Osteocyte (in vitro differentiated cells): ENCODE measurements around the gene VMP1. TPM values are rescaled to one million over a fixed set of nuclear protein-coding genes. Genes with fewer than 3 reads are reported as not detected.

Source experiments
- DNase-seq: peaks from one replicate; pipeline ENCODE4 v3.0.0; 2021; ENCODE audit warnings: mixed read lengths; ENCODE audit not compliant: unreplicated experiment; ENCODE audit errors: extremely low spot score
- H3K27ac Mint-ChIP-seq: one replicate; pipeline ENCODE4 v1.8.0; 2021; ENCODE audit warnings: mild to moderate bottlenecking, mixed read lengths; ENCODE audit not compliant: unreplicated experiment
- H3K27me3 Mint-ChIP-seq: one replicate; pipeline ENCODE4 v1.8.0; 2021; ENCODE audit warnings: mixed read lengths; ENCODE audit not compliant: unreplicated experiment
- H3K36me3 Mint-ChIP-seq: one replicate; pipeline ENCODE4 v1.8.0; 2021; ENCODE audit warnings: mixed read lengths; ENCODE audit not compliant: unreplicated experiment
- H3K4me1 Mint-ChIP-seq: one replicate; pipeline ENCODE4 v1.8.0; 2021; ENCODE audit warnings: mixed read lengths; ENCODE audit not compliant: unreplicated experiment
- H3K4me3 Mint-ChIP-seq: one replicate; pipeline ENCODE4 v1.8.0; 2021; ENCODE audit warnings: mild to moderate bottlenecking, moderate library complexity, mixed read lengths; ENCODE audit not compliant: unreplicated experiment
- H3K9me3 Mint-ChIP-seq: one replicate; pipeline ENCODE4 v1.8.0; 2021; ENCODE audit warnings: mixed read lengths; ENCODE audit not compliant: unreplicated experiment
- CTCF ChIP-seq: fragments of 200-600 bp; sonication (generic); IDR thresholded peaks from 2 replicates; pipeline ENCODE4 v1.5.0; 2021; ENCODE audit warnings: antibody characterized with exemption, mild to moderate bottlenecking, moderate library complexity
- total RNA-seq: library from RNA; stranded (reverse); gene quantifications from 2 replicates; pipeline ENCODE4 v1.2.1, GENCODE V29; 2021

The VMP1 gene
- total RNA-seq, 1 donor from 2014 or later, result 468 TPM

- peaks cover 3% of the 10 kb centered on the region for H3K36me3 Mint-ChIP-seq
- peaks cover 64% of the 10 kb centered on the region for H3K4me1 Mint-ChIP-seq
- peak overlapping the region; percentile 70 for H3K4me3 Mint-ChIP-seq
- no peaks in the 10 kb centered on the region for H3K27me3 Mint-ChIP-seq
- peak overlapping the region; percentile 96 for H3K27ac Mint-ChIP-seq
- no peaks in the 10 kb centered on the region for H3K9me3 Mint-ChIP-seq
- DNase-seq, result no peak
- no peak for TF ChIP-seq CTCF
Measured at GRCh38 chr17:59767176-59767575, 59.7 kb downstream of the VMP1 start.

GRCh38 chr17:59769887-59770286, 62.4 kb downstream of the VMP1 start:
- H3K36me3 Mint-ChIP-seq, result peaks cover 3% of the 10 kb centered on the region
- H3K4me1 Mint-ChIP-seq, result peaks cover 55% of the 10 kb centered on the region
- H3K27me3 Mint-ChIP-seq, result no peaks in the 10 kb centered on the region
- H3K27ac Mint-ChIP-seq, result peak overlapping the region; percentile 64
- DNase-seq, result no peak
- H3K4me3 Mint-ChIP-seq, result no peak overlapping the region
- no peaks in the 10 kb centered on the region for H3K9me3 Mint-ChIP-seq
- TF ChIP-seq CTCF, result no peak

- no peak for TF ChIP-seq CTCF
- Mint-ChIP-seq H3K9me3 (no peaks in the 10 kb centered on the region), H3K27me3 (no peaks in the 10 kb centered on the region), H3K4me1 (peaks cover 46% of the 10 kb centered on the region), H3K4me3 (no peak overlapping the region), H3K27ac (no peak overlapping the region), H3K36me3 (peaks cover 9% of the 10 kb centered on the region)
- DNase-seq, result no peak
Measured at GRCh38 chr17:59771093-59771492, 63.6 kb downstream of the VMP1 start.

GRCh38 chr17:59775786-59776350, 68.4 kb downstream of the VMP1 start:
- H3K4me1 Mint-ChIP-seq, result peaks cover 18% of the 10 kb centered on the region
- peaks cover 5% of the 10 kb centered on the region for H3K9me3 Mint-ChIP-seq
- H3K27ac Mint-ChIP-seq, result no peak overlapping the region

GRCh38 chr17:59776577-59776976, 69.1 kb downstream of the VMP1 start:
- no peak for DNase-seq
- Mint-ChIP-seq H3K27me3 (no peaks in the 10 kb centered on the region), H3K36me3 (peaks cover 35% of the 10 kb centered on the region), H3K27ac (no peak overlapping the region), H3K4me3 (no peak overlapping the region), H3K9me3 (peaks cover 5% of the 10 kb centered on the region), H3K4me1 (peaks cover 22% of the 10 kb centered on the region)
- no peak for TF ChIP-seq CTCF

More at GRCh38 chr17:59775786-59776350, 68.4 kb downstream of the VMP1 start:
- Mint-ChIP-seq H3K4me3 (no peak overlapping the region), H3K27me3 (no peaks in the 10 kb centered on the region), H3K36me3 (peaks cover 34% of the 10 kb centered on the region)
- no peak for TF ChIP-seq CTCF
- DNase-seq, result no peak
